ENCODE data around the gene DSCAM.

DNA sequence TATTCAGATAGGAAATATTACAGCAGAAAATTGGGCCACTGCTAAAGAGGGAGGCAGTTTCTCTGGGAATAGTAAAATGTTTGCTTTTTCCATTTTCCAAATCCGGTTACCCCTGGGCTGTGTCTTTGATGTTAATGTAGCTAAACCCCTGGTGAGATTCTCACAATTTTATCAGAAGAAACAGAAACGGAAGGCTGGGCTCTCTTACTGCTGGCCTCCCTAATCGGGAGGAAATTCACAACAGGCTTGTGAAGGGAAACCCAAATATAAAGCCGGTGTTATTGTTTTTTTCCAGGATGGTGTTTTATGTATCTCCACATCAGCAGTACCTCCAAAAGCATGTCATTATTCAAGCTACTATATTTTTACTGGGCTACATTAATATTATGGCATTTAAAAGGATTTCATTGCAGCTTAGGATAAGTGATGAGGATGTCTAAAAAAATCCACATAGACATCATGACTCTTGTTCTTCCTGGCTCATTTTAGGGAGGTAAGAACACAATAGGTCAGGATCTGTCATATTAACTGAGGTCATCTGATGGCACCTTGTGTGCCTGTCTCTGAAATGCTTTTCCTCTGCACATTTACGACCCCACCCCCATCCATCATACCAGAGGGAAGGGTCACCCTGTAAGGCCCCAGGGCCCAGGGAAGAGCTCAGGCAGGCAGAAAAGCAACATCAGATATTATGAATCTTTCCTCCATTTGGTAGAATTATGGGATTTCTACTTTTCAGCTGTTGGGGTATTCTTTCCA lies 158.7 kb downstream of the DSCAM start:
- no peak for TF ChIP-seq EZH2 (IDR thresholded peaks at IDR 0.05; ENCODE audit: insufficient read depth, poor library complexity, severe bottlenecking)
- no peak for TF ChIP-seq EZH2phosphoT487 (IDR thresholded peaks at IDR 0.05; ENCODE audit: insufficient read depth, low read depth)
